Fibroblast of the aortic adventitia (primary cell): ENCODE results near the gene ITGBL1. TPM values are rescaled to one million over a fixed set of nuclear protein-coding genes. Genes with fewer than 3 reads are reported as not detected.
A peak's percentile ranks its signal among the peaks of the same experiment; 100 is the strongest.

ENCODE experiments used
- DNase-seq: peaks from one replicate; pipeline ENCODE4 v3.0.0-alpha.2; 2010; ENCODE audit warnings: low read depth
- H3K4me3 ChIP-seq: 2 replicates; pipeline ENCODE4 v1.5.1; 2011; ENCODE audit warnings: low read depth, mild to moderate bottlenecking, control low read depth, low read length, moderate library complexity
- total RNA-seq: library from RNA; depleted of rRNA; stranded (reverse); fragments of >200 nt; gene quantifications from 2 replicates; pipeline ENCODE4 v1.2.3, GENCODE V29; 2012; ENCODE audit warnings: low replicate concordance
- TF ChIP-seq, protein P1 (sequence below): IDR thresholded peaks from 2 replicates; pipeline ENCODE4 v1.5.1; 2011; ENCODE audit warnings: mild to moderate bottlenecking, low read length, control low read depth, inconsistent platforms; ENCODE audit not compliant: insufficient read depth

Gene ITGBL1
- total RNA-seq, 1 donor: 167 TPM

DNA sequence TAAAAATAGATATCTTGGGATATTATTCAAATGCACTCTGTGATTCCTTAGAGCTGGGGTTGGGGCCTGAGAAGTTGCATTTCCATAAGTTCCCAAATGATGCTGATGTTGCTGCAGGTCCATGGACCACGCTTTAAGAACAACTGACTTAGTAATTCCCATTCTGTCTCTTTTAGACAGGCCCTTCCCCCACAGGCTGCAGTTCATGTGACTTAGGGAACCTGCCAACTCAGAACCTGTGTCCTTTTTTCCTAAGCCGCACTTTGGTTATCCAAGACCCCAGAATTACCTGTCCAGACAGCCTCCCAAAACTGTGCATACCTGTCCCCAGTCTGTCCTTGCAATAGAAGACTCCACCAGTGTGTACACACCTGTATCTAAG, 1.7 kb upstream of the ITGBL1 start:
- TF ChIP-seq, protein P1, sequence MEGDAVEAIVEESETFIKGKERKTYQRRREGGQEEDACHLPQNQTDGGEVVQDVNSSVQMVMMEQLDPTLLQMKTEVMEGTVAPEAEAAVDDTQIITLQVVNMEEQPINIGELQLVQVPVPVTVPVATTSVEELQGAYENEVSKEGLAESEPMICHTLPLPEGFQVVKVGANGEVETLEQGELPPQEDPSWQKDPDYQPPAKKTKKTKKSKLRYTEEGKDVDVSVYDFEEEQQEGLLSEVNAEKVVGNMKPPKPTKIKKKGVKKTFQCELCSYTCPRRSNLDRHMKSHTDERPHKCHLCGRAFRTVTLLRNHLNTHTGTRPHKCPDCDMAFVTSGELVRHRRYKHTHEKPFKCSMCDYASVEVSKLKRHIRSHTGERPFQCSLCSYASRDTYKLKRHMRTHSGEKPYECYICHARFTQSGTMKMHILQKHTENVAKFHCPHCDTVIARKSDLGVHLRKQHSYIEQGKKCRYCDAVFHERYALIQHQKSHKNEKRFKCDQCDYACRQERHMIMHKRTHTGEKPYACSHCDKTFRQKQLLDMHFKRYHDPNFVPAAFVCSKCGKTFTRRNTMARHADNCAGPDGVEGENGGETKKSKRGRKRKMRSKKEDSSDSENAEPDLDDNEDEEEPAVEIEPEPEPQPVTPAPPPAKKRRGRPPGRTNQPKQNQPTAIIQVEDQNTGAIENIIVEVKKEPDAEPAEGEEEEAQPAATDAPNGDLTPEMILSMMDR: no peak
- H3K4me3 ChIP-seq: no peak overlapping the region
- no peak for DNase-seq

DNA sequence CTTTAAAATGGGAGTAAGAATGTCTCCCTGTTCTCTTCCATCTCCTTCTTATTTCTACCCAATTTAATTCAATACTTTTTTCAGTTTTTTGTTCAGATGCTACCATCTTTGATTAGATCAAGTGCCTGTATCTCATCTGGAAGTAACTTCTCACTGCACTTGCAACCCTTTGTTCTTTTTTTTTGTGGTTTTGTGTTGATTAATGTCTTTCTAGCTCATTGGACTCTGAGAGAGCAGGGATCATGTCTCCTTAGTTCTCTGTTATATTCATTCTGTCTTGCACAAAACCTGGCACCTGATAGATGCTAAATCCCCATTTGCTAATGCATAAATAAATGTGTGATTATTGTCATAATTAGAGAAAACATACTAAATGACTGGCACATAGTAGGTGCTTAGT, 834 bp upstream of the ITGBL1 start:
- no peak for DNase-seq
- TF ChIP-seq, protein P1: no peak
- no peak overlapping the region for H3K4me3 ChIP-seq

DNA sequence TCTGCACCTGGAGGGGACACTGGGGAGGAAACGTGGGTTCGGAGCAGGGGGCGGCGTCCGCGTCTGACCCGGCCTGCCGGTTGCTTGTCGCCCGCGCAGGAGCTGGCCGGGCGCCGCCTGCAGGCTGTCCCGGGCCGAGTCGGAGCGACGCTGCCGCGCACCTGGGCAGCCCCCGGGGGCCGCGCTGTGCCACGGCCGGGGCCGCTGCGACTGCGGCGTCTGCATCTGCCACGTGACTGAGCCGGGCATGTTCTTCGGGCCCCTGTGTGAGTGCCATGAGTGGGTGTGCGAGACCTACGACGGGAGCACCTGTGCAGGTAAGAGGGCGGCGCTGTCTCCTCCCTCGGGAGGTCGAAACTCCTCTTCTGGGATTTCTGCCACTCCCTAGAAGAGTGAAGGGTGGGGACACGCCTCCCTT, 1.3 kb downstream of the ITGBL1 start:
- no peak for DNase-seq
- TF ChIP-seq, protein P1: peak; percentile 15
- H3K4me3 ChIP-seq: peak overlapping the region; percentile 85

DNA sequence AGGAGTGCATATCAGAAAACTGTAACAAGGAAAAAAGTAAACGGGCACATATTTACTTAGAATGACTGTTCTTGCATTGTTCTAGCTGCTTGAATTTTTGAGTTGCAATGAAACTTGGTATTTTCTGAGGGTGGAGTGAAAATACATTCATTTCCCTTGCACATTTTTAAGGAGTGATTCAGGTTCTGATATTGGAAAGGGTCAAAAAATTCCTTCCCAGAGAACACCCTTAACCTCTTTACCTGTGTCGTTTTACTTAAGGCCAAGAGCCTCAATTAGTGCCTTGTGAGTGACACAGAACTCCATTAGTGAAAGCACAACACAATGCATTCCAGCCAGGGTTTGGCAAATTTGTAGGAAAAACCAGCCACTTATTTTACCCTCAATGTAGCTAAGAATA, 2.3 kb downstream of the ITGBL1 start:
- peak overlapping the region; percentile 85 for H3K4me3 ChIP-seq
- TF ChIP-seq, protein P1: no peak
- peak; percentile 71 for DNase-seq

DNA sequence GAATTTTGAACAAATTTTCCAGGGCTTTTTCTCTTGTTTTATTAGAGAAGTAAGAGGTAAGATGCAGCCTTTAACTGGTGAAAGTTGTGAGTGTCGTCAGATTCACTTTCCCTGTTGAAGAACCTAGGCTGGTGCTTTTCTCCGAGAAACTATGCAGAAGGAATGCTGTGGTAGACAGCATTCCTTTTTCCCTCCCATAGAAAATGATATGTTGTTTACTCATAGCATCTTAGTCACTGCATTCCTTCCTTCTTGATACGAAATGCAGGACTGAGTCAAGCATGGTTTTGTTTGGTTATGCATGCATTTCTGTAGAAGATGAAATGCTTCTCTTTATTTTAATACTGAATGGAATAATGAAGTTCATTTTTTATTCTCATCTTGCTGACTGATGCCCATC, 3.4 kb downstream of the ITGBL1 start:
- H3K4me3 ChIP-seq: peak overlapping the region; percentile 50
- TF ChIP-seq, protein P1: no peak
- DNase-seq: peak; percentile 95

DNA sequence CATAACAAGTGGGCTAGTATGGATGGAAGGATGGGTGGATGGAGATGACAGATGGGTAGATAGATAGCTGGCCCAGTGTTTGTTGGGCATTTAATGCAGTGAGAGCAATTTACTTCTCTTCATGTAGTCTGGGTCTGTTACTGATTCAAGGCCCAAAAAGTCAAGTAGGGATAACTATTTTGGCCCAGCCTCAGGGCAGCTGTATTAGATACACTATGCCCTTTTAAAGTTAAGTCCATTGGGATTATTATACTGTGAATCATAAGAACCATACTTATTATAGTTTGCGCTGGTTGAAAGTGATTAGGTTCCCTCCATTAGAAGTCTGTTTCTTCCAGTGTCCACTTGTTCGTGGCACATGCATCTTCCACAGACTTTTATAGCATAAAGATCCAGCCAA, 4.7 kb downstream of the ITGBL1 start:
- no peak overlapping the region for H3K4me3 ChIP-seq
- TF ChIP-seq, protein P1: no peak
- DNase-seq: no peak

DNA sequence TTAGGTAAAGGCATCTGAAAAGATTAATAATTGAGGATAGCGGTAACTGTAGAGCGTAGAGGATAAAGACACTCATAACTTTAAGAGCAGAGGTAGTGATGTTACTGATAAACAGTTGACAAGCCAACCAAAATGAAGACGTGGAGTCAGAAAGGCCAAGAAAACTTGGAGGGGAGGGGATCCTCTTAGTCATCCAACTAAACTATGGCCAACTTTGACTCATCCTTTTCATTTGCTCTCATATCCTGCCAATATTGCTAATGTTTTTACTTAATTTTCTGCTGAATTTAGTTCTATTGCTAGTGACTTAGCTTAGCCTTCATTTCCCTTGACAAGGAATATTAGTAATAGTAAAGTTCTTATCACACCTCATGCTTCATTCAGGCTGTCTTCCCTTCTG, 13.4 kb downstream of the ITGBL1 start:
- TF ChIP-seq, protein P1: no peak
- H3K4me3 ChIP-seq: no peak overlapping the region
- DNase-seq: peak; percentile 51
